ENCODE results near the gene SGTB.

- TF ChIP-seq CTCF (IDR thresholded peaks at IDR 0.05; ENCODE audit: low read depth, low read length) (no peak), EZH2phosphoT487 (IDR thresholded peaks at IDR 0.05; ENCODE audit: low read depth) (no peak)
These were observed 97.8 kb downstream of the SGTB start, which contains the start of gene TRIM23 for GRCh38 chr5:65624025-65624570.
